HG02938 (cell line): Measurements from ENCODE around the gene NPIPA8.
"Not testable (repeated sequence)": the region's sequence is repeated elsewhere in the genome, so short reads cannot be mapped to it uniquely, and the experiment has no call there.

Experiments
- ATAC-seq: cut with Tn5 transposase; IDR thresholded peaks from one replicate; pipeline ENCODE4 v1.9.1; 2021; ENCODE audit warnings: mild to moderate bottlenecking, moderate library complexity; ENCODE audit not compliant: unreplicated experiment

Gene NPIPA8

DNA sequence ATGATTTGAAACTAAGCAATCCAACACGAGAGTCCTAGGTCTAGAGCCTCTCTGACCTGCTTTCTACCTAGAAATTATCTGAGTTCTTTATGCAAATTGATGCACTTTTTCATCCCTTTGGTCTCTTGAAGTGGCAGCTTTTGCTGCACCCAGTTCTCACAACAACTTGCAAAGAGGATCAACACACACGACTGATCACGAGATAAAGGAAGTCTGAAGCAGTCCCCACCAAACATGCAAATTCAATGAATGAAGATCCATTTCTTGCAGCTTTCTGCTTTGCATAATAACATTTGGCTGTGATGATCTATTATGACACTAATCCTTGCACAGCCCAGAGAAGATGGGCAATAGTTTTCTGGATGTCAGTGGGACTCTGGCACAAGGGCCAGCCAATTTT is 56.2 kb downstream of the NPIPA8 start:
- ATAC-seq, result not testable (repeated sequence)

DNA sequence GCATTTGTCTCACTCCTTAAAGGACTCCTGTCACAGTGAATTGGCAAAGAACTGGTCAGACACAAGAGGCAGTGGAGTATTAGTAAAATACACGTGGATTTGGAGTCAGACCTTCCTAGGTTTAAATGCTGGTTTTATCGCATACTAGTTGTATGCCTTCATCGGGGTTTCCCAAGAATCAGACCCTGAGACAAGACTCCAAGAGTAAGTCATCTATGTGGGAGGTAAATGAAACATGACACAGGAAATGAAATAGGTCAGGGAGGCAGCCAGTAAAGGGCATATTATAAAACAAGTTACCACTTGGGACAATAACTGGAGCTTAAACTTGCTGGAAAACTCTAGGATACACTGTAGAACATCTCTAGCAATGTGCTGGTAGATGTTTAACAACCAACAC is 59.8 kb downstream of the NPIPA8 start:
- ATAC-seq, result not testable (repeated sequence)

DNA sequence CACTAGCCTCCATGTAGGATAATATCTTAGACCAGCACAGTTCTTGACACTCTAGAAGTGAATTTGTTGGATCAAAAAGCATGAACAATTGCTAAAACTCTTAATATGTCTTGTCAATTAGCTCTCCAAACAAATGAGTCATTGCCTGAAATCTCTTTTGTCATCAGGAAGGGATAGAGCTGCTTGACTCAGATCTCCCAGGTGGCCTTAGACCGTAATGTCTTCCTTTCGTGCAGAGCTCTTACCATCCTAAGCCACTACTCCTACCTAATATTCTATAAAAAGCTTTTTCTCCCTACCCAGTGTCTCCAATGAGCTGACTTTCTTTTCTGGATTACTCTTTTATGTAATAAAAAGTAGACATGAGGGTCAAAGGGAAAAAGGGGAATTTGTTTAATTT is 66.4 kb downstream of the NPIPA8 start:
- ATAC-seq, result not testable (repeated sequence)
